Esophagus muscularis mucosa (tissue), 4 donors: ENCODE measurements around the gene ZMYM2. TPM values are rescaled to one million over a fixed set of nuclear protein-coding genes. Genes with fewer than 3 reads are reported as not detected.

Experiments
- DNase-seq: peaks from one replicate; pipeline ENCODE4 v3.0.0-alpha.2; 2017; ENCODE audit errors: extremely low spot score
- H3K27ac ChIP-seq, 4 donors: fragments of 200-600 bp; sonication (generic); replicated peaks in 1 of 4; 1 replicate in 3 of 4; 2 replicates in 1 of 4; pipeline ENCODE4 v1.5.1; 2016 to 2019; ENCODE audit warnings: mild to moderate bottlenecking in 1 of 4
- H3K27me3 ChIP-seq, 4 donors: fragments of 200-600 bp; sonication (generic); one replicate each; pipeline versions ENCODE4 v1.5.1 to v1.6.0; 2016 to 2019
- H3K36me3 ChIP-seq, 4 donors: fragments of 200-600 bp; sonication (generic); one replicate each; pipeline ENCODE4 v1.5.1; 2016 to 2019
- H3K4me1 ChIP-seq, 4 donors: fragments of 200-600 bp; sonication (generic); one replicate each; pipeline ENCODE4 v1.5.1; 2016 to 2019
- H3K4me3 ChIP-seq, 4 donors: fragments of 200-600 bp; sonication (generic); 1 replicate in 2 of 4; 2 replicates in 2 of 4; pipeline ENCODE4 v1.5.1; 2016 to 2019; ENCODE audit warnings: mild to moderate bottlenecking in 4 of 4, moderate library complexity in 1 of 4
- H3K9me3 ChIP-seq, 4 donors: fragments of 200-600 bp; sonication (generic); 1 replicate in 3 of 4; 2 replicates in 1 of 4; pipeline ENCODE4 v1.5.1; 2016 to 2019
- CTCF ChIP-seq, 3 experiments: fragments of 200-600 bp in 2 of 3; fragments of 450-650 bp in 1 of 3; sonication (generic) in 2 of 3; IDR thresholded peaks; one replicate each; pipeline ENCODE4 v1.5.1; 2017 to 2019; ENCODE audit warnings: antibody characterized with exemption in 3 of 3, mild to moderate bottlenecking in 2 of 3, moderate library complexity in 1 of 3
- EP300 ChIP-seq: sonication (generic); formaldehyde crosslinking; IDR thresholded peaks from one replicate; pipeline ENCODE4 v1.6.1; 2017; ENCODE audit warnings: antibody characterized with exemption
- POLR2A ChIP-seq: fragments of 450-650 bp; IDR thresholded peaks from one replicate; pipeline ENCODE4 v1.6.1; 2017; ENCODE audit warnings: antibody characterized with exemption, moderate library complexity, mild to moderate bottlenecking, low read depth
- POLR2AphosphoS5 ChIP-seq, 2 donors: sonication (generic); formaldehyde crosslinking; IDR thresholded peaks; one replicate each; pipeline ENCODE4 v1.6.1; 2017; ENCODE audit warnings: antibody characterized with exemption in 2 of 2
- WGBS: methylation state at CpG from one replicate; pipeline ENCODE4 v1.1.5; 2018; 5-methylcytosine and 5-hydroxymethylcytosine counted together
- intact Hi-C: fragments of 100-400 bp; cut with DNase I; formaldehyde crosslinking; loops from one replicate; pipeline ENCODE4 v1.15.1; 2023
- total RNA-seq, 4 donors: library from RNA; depleted of rRNA; stranded (reverse); fragments of >200 nt; gene quantifications; one replicate each; pipeline versions ENCODE4 v1.1.0 to v1.2.1, GENCODE V29; 2016

Gene ZMYM2
- total RNA-seq, 4 donors from 2014 or later: 36.8 to 49.4 (median 45.5) TPM

DNA sequence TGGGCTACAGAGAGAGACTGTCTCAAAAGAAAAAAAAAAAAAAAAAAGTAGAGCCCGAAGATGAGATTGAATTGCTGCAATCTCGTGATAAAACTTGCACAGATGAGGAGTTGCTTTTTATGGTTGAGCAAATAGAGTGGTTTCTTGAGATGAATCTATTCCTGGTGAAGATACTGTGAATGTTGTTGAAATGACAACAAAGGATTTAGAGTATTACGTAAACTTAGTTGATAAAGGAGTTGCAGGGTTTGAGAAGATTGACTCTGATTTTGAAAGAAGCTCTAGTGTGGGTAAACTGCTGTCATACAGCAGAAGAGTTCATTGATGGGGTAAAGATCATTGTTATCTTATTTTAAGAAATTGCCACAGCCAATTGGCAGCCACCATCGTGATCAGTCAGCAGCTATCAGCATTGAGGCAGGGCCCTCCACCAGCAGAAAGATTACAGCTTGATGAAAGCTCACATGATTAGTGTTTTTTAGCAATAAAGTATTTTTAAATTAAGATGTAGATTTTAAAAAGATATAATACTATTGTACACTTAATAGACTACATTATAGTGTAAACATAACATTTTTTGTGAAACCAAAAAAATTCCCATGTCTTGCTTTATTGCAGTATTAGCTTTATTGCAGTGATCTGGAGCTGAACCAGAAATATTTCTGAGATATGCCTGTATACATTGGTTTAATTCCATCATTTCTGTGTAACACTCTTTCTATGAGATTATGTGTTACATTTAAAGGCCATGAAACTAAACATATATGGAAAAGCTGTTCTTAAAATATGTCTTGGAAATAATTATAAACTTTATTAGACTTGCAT, 43.1 kb downstream of the ZMYM2 start:
- Histone ChIP-seq H3K36me3 (peaks cover 4 to 39% (median 31%) of the 10 kb centered on the region in 4 donors), H3K27ac (no peak overlapping the region), H3K27me3 (no peaks in the 10 kb centered on the region), H3K4me3 (no peak overlapping the region), H3K9me3 (no peaks in the 10 kb centered on the region), H3K4me1 (peaks cover 3 to 24% (median 10%) of the 10 kb centered on the region in 4 donors)
- TF ChIP-seq POLR2A (no peak), EP300 (no peak), CTCF (IDR thresholded peaks at IDR 0.05) (no peak), POLR2AphosphoS5 (IDR thresholded peaks at IDR 0.05) (no peak)
- intact Hi-C loops: no loop called here
- WGBS: 88% methylated on average over 4 of the region's 4 CpGs
- no peak for DNase-seq

DNA sequence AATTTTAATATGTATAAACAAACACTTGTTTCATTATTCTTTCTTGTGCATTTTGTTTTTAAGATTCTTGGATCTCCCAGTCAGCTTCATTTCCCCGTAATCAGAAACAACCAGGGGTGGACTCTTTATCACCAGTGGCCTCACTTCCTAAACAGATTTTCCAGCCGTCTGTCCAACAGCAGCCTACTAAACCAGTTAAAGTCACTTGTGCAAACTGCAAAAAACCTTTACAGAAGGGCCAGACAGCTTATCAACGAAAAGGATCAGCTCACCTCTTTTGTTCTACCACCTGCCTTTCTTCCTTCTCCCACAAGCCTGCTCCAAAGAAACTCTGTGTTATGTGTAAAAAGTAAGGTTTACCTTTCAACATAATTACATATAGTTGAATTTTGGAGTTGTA, 44.3 kb downstream of the ZMYM2 start:
- TF ChIP-seq CTCF (IDR thresholded peaks at IDR 0.05) (no peak), POLR2A (no peak)
- Histone ChIP-seq H3K9me3 (no peaks in the 10 kb centered on the region), H3K36me3 (peaks cover 11 to 51% (median 42%) of the 10 kb centered on the region in 4 donors), H3K27ac (no peak overlapping the region), H3K4me1 (peaks cover 3 to 24% (median 7%) of the 10 kb centered on the region in 4 donors), H3K4me3 (no peak overlapping the region), H3K27me3 (no peaks in the 10 kb centered on the region)
- 58% methylated on average over 3 of the region's 3 CpGs for WGBS
- intact Hi-C loops: no loop called here
- no peak for DNase-seq

- Histone ChIP-seq H3K36me3 (peaks cover 16 to 79% (median 61%) of the 10 kb centered on the region in 4 donors), H3K27ac (no peak overlapping the region), H3K4me3 (no peak overlapping the region), H3K27me3 (no peaks in the 10 kb centered on the region), H3K9me3 (no peaks in the 10 kb centered on the region), H3K4me1 (peaks cover 3 to 19% (median 4%) of the 10 kb centered on the region in 4 donors)
- intact Hi-C loops: no loop called here
- DNase-seq: no peak
- TF ChIP-seq CTCF (IDR thresholded peaks at IDR 0.05) (no peak), EP300 (no peak), POLR2A (no peak), POLR2AphosphoS5 (IDR thresholded peaks at IDR 0.05) (no peak)
- 83% methylated on average over 1 of the region's 1 CpG for WGBS
Observed at GRCh38 chr13:20006206-20006605, 47.7 kb downstream of the ZMYM2 start.

GRCh38 chr13:20015763-20016162, 57.2 kb downstream of the ZMYM2 start:
- Histone ChIP-seq H3K27me3 (no peaks in the 10 kb centered on the region), H3K9me3 (peaks cover 0 to 30% (median 22%) of the 10 kb centered on the region in 4 donors), H3K36me3 (peaks cover 9 to 65% (median 21%) of the 10 kb centered on the region in 4 donors), H3K4me1 (no peaks in the 10 kb centered on the region), H3K27ac (no peak overlapping the region), H3K4me3 (no peak overlapping the region)
- intact Hi-C loops: no loop called here
- DNase-seq: no peak
- TF ChIP-seq POLR2A: no peak
- no peak for TF ChIP-seq CTCF (IDR thresholded peaks at IDR 0.05)
- TF ChIP-seq EP300: no peak
- 99% methylated on average over 2 of the region's 2 CpGs for WGBS
